Stimulated activated CD4-positive, alpha-beta T cell treated with anti-CD3 and anti-CD28 coated beads, Interleukin-1b, Interleukin-23, amount 100 ng/mL, for 1 hour (primary cell): ENCODE results near the gene EGFL7.

Experiments used
- DNase-seq, 2 donors: peaks; one replicate each; pipeline ENCODE4 v3.0.0-alpha.2; 2020; ENCODE audit warnings: low read depth in 2 of 2

Gene EGFL7

DNA sequence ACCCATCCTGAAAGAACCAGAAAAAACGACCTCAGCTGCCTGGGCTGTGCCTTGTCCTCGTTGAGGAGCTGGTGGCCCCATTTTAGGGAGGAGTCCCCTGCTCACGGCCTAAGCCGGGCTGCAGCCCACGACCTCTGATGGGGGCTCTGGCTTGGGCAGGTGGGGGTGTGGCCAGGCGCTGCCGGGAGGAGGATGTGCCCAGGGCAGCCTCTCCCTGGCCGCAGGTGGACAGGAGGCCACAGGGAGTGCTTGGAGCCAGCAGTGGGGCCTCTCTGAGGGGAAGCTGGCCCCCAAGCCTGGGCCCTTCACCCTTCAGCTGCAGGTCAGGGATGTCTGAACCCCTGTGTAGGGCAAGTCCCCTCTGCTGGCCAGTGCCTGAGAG, 52.2 kb downstream of the EGFL7 start:
- DNase-seq = no peak

GRCh38 chr9:136717399-136717798, 54.7 kb downstream of the EGFL7 start:
- no peak for DNase-seq

GRCh38 chr9:136718345-136719194, 55.9 kb downstream of the EGFL7 start:
- DNase-seq = no peak

DNA sequence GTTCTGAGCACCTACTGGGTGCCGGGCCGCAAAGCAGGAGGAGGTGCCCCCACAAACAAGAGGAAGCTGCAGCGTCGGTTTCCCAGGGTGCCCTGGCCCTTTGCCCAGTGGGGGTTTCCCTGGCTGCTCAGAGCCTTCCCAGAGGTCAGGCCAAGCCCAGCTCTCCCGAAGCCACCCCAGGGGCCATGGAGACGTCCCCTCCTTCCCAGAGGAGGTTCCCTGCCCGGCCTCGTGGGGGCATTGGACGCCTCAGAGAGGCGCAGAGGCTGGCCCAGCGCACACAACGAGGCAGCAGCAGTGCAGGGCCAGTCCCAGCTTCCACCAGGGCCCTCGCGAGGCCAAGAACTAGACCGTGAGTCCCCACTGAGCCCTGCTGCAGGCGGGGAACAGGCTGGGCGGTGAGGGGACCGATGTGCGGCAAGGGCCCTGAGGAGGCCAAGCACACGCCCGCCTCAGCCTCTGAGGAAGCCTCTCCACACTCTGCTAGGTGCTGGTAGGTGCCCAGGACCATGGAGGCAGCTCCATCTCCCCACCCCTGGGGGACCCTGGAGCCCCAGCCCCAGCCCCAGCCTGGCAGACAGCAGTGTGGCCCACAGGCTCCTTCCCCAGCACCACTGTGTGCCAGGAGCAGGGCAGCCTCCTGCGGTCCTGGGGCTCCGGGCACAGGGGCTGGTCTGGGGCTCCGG, 56.6 kb downstream of the EGFL7 start:
- DNase-seq = no peak

- DNase-seq = no peak
Observed at GRCh38 chr9:136720251-136720897, 57.7 kb downstream of the EGFL7 start.

- DNase-seq = no peak
Observed at GRCh38 chr9:136720898-136721338, 58.2 kb downstream of the EGFL7 start.

DNA sequence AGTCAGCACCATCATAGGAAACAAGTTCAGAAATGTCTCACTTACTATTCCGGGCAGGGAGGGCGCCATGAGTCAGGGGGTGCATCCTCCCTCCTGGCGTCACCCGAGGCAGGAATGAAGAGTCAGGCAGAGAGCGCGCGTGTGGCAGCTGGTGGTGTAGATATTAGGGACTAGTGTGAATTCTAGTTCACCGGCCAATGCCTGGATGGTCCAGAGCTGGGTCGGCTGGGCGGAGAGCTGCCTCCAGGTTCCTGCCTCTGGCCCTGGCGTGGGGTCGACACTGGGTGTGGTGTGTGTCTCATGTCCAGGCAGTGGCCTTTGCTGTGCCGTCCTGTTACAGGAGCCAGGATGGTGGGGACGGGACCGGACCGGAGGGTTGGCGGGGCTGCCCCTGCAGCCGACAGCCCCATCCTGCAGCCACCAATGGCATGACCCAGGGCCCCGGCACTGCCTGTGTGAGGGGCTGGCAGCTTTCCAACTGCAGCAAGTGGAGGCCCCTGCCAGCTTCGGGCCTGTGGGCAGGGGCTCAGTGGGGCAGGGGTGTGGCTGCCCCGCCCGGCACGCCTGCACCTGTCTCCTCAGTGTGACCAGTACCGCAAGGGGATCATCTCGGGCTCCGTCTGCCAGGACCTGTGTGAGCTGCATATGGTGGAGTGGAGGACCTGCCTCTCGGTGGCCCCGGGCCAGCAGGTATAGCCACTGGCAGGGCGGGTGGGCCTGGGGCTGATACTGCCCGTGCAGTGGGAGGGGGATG, 58.8 kb downstream of the EGFL7 start:
- no peak for DNase-seq
